DLD1 (cell line): ENCODE measurements around the gene SMOC2.
"Not testable (repeated sequence)": the region's sequence is repeated elsewhere in the genome, so short reads cannot be mapped to it uniquely, and the experiment has no call there.

Experiments used
- in situ Hi-C: cut with HindIII; loops from 2 replicates; pipeline ENCODE4 v1.10.0; 2017; ENCODE audit warnings: low sequenced_read_pairs

The SMOC2 gene

DNA sequence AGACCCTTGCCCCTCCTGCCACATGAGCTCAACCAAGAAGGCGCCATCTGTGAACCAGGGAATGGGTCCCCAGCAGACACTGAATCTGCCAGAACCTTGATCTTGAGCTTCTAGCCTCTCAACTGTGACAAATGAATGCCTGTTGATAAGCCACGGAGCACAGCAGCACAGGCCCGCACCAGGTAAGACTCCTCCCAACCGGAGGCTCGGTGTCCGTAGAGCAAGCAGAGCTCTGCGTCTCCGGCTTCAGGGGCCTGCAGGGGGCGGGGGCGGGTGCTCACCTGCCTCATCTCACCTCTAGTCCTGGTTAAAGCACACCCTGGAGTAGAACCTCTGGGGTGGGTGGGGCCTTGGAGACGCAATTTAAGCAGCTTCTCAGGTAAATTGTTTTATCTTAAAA, 122.7 kb downstream of the SMOC2 start:
- in situ Hi-C loops = no loop called here

DNA sequence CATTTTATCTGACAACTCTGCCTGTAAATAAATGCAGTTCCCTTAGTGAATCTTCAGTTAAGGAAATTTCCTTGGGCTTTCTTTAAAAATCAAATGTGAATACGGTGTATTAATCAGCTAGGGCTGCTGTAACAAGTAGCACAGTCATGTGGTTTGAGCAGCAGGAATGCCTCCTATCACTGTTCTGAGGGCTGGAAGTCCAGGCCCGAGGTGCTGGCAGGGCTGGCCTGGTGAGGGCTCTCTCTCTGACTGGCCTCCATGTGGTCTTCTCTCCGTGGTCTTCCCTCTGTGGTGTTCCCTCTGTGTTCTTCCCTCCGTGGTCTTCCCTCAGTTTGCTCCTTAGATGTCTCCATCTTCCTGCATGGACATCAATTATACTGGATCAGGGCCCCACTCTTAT, 124.1 kb downstream of the SMOC2 start:
- in situ Hi-C loops = no loop called here

DNA sequence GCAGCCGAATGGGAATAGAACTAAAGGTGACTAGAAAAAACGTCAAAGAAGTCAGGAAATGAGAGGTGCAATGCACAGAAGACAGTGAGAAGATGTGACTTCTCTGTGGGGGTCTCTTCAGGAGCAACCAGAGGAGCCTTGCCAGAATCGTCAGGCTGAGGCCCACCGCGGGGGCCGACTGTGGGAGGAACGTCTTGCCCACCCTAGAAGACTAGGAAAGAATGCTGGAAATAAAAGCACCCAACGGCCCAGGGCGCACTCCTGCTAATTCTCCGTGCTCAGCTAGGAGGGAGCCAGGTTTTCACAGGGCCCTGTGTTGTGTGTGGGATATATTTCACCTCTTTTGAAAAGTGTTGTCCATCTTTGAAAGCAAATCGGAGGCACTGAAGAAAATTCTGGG, 129.2 kb downstream of the SMOC2 start:
- in situ Hi-C loops = no loop called here

DNA sequence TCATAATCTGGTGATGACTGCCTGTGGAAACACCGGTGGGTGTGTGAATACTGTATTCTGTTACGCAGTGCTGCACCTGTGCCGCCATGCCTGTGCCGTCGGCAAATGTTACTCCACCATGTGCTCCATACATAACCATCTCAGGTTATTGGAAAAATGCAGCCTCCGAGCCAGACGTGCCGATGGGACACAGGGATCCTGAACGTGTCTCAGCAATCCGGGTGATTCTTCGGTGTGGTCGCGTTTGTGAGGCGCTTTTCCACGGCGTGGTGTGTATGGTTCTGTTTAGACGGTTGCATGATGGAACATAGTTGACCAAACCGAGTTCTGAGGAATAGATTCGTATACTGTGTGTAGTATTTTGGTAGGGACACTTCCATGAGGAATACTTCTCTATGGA, 130.3 kb downstream of the SMOC2 start:
- in situ Hi-C loops = no loop called here

DNA sequence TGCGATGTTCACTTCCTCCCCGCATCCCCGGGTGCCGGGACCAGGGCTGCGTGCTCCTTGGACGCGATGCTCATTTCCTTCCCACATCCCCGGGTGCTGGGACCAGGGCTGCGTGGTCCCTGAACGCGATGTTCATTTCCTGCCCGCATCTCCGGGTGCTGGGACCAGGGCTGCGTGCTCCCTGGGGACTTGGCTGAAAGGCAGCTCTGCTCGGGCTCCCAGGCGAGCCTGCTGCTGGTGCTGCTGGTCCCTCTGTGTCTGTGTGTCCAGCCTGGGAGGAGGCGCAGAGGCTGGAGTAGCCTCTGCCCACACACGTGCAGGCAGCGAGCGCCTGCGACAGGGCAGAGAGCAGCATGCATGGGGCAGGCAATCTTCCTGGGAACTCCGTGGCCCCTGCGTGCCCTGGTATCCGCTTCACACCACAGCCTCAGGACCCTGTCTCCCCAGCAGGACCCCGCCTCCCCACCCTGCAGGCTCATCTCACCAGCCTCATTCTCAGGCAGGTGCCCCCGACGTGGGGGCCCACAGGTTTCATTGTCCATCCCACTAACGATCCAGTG, 132.4 kb downstream of the SMOC2 start:
- in situ Hi-C loops = not testable (repeated sequence)

DNA sequence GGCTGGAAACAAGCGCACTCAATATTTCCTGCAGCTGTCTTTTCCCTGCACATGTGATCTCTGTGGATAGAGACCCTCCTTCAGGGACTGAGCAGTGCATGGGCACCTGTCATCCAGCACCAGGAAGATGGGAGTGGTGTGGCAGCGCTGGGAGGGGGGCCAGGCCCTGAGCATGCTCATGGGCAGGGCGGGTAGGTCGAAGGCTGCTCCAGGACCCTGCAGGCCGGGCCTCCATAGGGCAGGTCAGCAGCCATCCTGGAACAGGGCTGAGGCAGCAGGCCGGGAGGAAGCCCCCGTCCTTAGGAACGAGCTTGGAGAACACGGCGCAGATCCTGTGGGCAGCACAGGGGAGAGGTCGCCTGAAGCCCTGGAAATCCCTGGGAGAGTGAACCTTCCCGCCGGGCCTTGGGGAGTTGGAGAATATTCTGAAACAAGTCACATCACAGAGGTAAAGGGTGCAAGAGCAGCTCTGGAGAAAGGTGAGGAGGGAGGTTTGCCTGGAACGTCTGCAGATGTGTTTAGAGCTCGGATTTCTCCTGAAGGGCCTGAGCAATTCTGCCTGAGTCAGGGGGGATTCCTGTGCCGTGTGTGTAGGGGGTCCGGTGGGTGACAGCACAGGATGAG, 133.2 kb downstream of the SMOC2 start:
- in situ Hi-C loops = no loop called here

DNA sequence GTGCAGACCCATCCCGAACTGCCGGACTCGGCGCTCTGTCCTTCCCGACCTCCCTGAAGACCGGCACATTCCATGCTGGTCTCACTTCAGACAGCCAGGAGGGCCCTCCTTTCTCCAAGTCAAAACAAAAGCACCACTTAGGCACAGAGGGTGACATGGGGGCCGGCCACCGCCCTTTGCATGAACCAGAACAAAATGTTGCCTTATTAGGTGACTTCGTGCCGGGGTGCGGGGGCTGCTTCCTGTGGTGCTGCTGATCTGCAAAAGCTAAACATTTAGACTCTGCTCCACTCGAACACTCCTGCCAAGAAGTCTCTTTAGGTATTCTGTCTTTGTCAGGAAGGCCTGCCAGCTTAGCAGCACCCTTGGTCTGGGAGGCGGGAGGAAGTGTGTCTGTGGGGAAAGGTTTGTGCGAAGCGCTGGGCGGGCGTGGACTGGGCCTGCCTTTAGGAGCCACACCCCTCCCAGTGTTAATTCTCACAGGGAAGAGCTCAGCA, 133.8 kb downstream of the SMOC2 start:
- in situ Hi-C loops = no loop called here

DNA sequence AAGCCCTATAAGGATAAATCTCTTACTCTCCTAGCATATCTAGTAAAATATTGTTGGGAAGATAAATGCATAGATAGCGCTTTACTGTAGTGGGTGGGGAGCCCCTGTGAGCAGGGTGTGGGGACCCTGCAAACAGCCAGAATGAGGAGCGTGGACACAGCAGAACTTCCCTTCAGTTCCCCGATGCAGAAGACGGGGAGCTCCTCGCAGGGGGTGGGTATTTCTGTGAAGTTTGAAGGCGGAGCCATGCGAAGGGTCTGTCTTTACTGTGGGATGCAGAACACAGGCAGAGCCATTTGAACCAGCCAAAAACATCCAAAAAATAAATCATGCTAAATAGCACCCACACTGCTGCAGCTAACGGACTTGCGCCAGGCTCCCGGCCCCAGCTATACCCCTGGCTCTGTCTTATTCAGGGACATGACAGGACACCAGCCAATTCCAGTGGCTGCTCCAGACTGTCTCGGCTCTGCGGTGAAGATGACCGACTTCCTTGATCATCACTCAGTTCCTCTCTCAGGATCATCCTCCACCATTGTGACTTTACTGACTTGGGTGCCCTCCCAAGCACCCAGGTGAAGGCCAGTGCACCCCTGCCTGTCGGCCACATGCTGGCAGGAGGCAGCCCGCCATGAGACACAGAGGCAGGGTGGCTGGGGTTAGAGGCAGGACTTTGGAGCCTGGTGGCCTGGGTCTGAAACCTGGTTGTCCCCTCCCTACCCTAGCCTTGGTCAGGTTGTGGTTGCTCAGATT, 134.5 kb downstream of the SMOC2 start:
- in situ Hi-C loops = no loop called here

DNA sequence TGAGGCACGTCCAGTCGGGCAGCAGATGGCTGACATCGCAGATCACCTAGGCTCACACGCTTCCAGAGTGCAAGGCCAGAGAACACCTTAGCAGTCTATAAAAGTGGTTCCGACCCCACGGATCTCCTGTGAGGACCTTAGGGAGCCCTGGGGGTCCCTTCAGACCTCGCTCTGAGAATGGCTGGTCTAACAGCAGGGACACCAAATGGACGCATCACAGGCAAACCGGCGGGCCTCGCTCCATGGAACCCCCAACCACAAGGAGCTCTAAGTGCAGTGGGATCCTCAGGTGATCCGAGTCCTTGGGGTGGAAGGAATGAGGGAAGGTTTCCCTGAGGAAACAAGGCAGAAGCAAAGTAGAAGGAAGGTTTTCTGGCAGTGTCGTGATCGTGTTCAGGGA, 135.4 kb downstream of the SMOC2 start:
- in situ Hi-C loops = no loop called here

DNA sequence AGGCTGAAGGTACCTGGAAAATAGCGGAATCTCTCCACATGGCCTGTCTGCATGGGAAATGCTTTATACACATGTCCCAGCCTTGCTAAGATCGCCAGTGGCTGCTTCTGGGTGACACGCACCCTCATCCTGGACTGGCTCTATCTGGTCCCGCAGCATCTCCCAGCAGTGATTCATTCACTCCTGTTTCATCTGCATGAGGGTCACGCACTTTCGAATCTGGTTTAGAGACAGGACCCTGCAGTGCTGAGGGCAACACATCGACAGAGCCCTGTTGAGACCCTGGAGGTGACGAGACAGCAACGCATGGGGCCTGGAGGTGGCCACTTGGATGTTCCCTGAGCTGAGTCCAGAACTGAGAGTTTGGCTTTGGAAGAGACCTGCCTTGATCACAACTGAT, 136.5 kb downstream of the SMOC2 start:
- in situ Hi-C loops = no loop called here

DNA sequence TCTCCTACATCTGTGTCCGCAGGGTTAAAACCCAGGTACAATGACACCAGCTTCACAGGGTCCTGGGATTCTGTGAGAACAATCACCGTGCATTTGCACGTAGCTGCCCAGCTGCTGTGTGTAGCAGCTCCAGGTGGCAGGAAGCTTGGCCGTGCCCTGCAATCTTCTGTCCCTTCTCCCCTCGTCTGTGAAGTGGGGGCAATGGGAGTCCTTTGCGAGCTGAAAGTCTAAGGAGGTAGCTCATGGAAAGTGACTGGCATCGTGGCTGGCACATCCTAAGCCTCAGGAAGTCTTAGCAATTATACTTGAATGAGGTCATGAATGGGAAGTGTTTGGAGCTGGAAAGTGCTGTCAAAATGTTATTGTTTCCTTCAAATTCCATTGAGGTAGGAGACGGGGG, 137.1 kb downstream of the SMOC2 start:
- in situ Hi-C loops = no loop called here

DNA sequence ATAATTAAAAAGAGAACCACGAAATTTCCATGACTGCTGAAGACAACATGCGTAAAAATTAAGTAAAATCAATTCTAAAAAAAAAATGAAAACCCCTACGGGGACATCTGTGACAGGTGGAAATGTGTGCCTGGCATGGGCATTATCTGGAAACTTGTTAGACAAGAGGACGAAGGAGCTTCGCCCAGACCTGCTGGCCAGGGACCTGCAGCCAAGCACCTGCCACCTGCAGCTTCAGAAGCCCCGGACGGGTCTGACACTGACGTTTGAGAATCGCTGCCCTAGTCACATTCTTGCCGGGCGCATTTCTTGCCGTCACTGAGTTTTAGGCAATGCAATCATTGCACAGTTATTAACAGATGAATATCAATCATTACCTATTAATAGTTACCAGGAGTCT, 140.3 kb downstream of the SMOC2 start:
- in situ Hi-C loops = no loop called here

DNA sequence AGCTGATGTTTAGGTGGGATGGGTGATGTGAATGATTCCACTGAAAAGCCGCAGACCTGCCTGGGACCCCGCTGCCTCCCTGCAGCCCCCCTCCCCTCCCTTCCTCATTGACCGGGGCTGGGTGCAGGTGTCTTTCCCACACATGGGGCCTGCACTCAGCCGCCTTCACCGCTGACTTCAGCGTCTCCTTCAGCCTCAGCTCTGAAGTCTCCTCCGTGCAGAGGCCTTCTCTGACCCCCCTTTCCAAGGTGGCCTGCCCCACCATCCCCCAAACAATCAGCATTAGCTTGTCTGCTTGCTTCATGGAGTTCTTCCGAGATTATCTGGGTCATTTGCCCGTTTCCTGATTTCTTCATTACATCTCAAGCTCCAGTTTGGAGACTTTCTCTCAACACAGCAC, 140.7 kb downstream of the SMOC2 start:
- in situ Hi-C loops = no loop called here

DNA sequence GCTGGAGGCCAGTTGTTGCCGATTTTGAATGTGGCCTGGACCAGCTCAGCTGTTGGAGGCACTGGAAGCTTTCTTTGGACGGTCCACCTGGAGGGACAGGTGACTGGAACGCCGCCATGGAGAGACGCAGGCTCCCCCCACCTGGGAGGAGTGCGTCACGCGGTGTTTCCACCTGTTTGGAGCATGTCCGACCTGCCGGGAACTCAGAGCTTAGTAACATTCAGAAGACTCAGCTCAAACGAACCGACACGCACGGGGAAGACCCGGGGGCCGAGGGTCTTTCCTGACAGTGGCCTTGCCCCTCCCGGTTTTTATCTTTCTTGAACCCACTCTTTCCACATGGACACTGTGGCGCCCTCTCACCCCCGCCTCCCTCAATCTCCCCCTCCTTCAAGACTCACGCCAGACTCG, 141.6 kb downstream of the SMOC2 start:
- in situ Hi-C loops = no loop called here

DNA sequence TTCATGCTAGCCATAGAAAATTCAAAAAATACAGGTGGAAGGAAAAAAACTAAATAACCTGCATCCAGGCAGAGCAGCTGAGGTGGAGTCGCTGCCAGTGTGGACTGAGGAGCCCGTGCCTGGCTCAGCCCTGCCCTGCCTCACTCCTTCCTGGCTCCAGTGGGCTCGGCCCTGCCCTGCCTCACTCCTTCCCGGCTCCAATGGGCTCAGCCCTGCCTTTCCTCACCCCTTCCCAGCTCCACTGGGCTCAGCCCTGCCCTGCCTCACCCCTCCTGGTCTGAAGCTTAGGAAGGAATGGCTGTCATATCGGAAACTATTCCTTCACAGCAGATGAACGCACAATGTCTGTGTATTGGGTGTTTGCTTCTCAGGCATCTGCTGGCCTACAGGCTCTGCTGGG, 142.1 kb downstream of the SMOC2 start:
- in situ Hi-C loops = no loop called here

DNA sequence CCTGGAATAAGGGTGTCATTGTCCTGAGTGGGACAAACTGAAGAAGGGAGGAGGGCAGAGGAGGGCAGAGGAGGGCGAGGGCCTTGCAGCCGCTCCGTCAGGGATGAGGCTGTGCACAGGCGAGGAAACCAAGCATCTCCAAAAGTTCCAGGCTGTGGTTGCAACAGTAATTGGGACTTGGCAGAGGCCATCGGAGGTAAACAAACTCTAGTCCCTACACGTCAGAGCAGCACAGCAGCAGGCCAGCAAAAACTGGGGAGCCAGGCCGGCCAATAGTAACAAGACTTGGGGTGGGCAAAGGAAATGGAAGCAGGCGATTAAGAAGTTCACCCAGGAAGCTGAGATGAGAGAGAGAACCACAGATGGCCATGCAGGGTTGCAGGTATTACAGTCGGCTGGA, 142.8 kb downstream of the SMOC2 start:
- in situ Hi-C loops = no loop called here

DNA sequence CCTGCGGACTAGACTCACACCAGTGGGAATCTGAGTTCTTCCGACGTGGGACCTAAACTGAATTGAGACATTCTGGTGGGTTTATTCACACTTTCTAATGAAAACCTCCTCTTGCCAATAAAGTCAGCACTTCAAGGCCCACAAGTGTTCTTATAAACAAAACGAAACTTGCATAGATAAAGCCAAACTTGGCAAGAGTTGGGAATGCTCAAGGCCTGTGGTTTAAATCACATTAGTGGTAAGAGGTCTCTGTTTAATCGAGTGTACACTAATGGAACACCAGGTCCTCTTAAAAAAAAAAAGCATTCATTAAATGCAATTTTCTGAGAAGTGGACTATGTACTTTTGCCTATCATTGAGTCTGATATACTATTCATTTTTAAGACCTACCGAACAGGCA, 143.3 kb downstream of the SMOC2 start:
- in situ Hi-C loops = no loop called here

DNA sequence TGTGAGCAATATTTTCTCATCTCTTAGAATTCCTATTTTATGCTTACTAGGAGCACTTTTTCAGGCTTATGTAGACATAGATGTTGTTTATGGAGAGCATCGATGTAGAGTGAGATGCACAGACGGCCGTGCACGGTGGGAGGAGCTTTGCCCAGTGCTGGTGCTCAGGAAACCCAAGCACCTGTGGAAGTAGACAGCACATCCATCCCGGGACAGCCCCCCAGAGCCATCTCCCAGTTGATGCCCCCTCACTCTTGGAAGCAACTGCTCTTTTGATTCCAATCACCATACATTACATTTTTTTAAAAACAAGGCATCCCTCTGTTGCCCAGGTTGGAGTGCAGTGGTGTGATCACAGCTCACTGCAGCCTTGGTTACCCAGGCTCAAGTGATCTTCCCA, 143.7 kb downstream of the SMOC2 start:
- in situ Hi-C loops = no loop called here

DNA sequence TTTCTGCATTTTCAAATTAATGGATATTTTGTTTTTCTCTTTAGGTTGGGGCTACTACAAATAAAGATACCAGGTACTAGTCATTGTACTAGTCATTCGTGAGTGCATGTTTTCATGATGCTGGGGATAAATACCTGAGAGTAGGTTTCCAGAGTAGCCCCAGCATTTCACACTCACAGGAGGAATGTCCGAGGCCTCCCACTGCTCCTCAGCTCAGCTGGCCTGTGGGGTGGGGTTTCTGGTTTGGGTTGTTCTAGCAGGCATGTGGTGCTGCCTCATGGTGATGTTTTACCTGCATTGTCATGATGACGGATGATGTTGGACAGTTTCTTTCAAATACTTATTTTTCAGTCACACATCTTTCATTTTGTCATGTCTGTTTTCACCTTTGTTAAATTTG, 144.5 kb downstream of the SMOC2 start:
- in situ Hi-C loops = no loop called here

DNA sequence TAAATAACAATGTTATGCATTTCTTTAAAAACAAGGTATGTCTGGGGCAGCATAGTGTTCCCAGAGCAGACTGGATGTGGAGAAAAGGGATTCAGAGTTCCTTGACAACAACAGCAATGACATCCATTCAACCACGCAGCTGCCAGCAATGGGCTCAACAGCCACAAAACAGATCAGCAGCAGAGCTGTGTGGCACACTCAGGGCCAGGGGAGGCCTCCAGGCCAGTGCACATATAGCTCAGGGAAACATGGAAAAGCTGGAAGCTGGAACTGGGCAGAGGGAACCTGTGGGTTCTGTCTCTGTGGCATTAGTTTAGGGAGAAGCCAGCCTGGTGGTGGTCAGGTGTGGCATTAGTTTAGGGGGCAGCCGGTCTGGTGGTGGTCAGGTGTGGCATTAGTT, 148.3 kb downstream of the SMOC2 start:
- in situ Hi-C loops = no loop called here

DNA sequence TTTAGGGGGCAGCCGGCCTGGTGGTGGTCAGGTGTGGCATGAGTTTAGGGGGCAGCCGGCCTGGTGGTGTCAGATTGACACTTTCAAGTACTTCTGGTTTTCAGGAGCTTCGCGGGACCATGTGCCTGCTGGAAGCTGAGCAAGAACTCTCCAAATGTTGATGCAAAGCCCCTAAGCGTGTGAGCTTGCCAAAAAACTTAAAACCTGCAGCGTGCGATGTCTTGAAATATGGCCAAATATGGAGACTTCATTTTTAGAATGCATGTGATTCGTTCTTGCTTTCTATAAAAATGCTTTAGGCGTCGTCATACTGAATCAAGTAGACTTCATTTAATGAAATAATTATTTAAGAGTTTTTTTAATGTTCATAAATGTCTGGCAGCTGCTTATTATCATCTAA, 149.4 kb downstream of the SMOC2 start:
- in situ Hi-C loops = no loop called here

DNA sequence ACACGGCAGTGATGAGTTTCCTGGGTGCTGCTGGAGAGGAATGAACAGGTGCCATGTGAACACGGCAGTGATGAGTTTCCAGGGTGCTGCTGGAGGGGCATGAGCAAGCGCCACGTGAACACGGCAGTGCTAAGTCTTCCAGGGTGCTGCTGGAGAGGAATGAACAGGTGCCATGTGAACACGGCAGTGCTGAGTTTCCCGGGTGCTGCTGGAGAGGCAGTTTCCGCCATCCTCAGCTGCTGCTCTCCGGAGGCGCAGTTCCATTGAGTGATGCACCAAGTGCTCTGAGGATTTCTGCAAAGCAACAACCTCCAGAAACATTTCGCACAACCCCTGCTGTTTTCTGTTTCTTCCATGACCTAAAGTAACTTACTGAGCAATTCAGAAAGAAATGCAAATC, 155.4 kb downstream of the SMOC2 start:
- in situ Hi-C loops = loop anchor here (5.0 kb wide), 1 partner anchor 89 kb away; no protein-coding TSS in a partner anchor
